Liver (tissue), 3 donors: ENCODE data around the gene EBF3.

ENCODE experiments used
- ATF3 ChIP-seq: IDR thresholded peaks from 2 replicates; pipeline ENCODE4 v1.6.1; 2016; ENCODE audit warnings: antibody characterized with exemption
- CTCF ChIP-seq: fragments of 150-350 bp; IDR thresholded peaks from 2 replicates; pipeline ENCODE4 v1.5.1; 2017; ENCODE audit warnings: improper control_type of control experiment, low read depth, low read length; ENCODE audit not compliant: missing input control
- FOXA1 ChIP-seq: IDR thresholded peaks from 2 replicates; pipeline ENCODE4 v1.6.1; 2016; ENCODE audit warnings: antibody characterized with exemption
- HNF4G ChIP-seq: IDR thresholded peaks from 2 replicates; pipeline ENCODE4 v1.6.1; 2016; ENCODE audit warnings: antibody characterized with exemption
- RAD21 ChIP-seq, 2 donors: IDR thresholded peaks; 2 replicates each; pipeline ENCODE4 v1.6.1; 2016; ENCODE audit warnings: antibody characterized with exemption in 2 of 2, mild to moderate bottlenecking in 2 of 2
- TAF1 ChIP-seq: conservative IDR thresholded peaks from 2 replicates; pipeline ENCODE4 v1.6.1; 2016; ENCODE audit warnings: antibody characterized with exemption, mild to moderate bottlenecking
- YY1 ChIP-seq: IDR thresholded peaks from 2 replicates; pipeline ENCODE4 v1.6.1; 2016; ENCODE audit warnings: antibody characterized with exemption, mild to moderate bottlenecking
- ZBTB33 ChIP-seq: IDR thresholded peaks from 2 replicates; pipeline ENCODE4 v1.6.1; 2016; ENCODE audit warnings: antibody characterized with exemption
- donor health status: healthy.
- donor health status: healthy.

GRCh38 chr10:129849452-129849750 lies 114.7 kb downstream of the EBF3 start:
- TF ChIP-seq ZBTB33, result no peak
- no peak for TF ChIP-seq ATF3
- TF ChIP-seq CTCF, result no peak
- no peak for TF ChIP-seq HNF4G
- no peak for TF ChIP-seq YY1
- no peak for TF ChIP-seq FOXA1
- TF ChIP-seq RAD21 (IDR thresholded peaks at IDR 0.05), result no peak
- TF ChIP-seq TAF1, result no peak
